Endothelial cell of umbilical vein (primary cell): Measurements from ENCODE around the gene POLR2E.

ENCODE experiments used
- EZH2 ChIP-seq: IDR thresholded peaks from 2 replicates; pipeline ENCODE4 v1.6.1; 2012; ENCODE audit warnings: borderline replicate concordance, low read depth, mild to moderate bottlenecking, moderate library complexity, low read length, inconsistent platforms; ENCODE audit not compliant: severe bottlenecking
- FOS ChIP-seq: IDR thresholded peaks from 2 replicates; pipeline ENCODE4 v1.6.1; 2011; ENCODE audit warnings: mild to moderate bottlenecking, low read length, moderate library complexity, borderline replicate concordance; ENCODE audit not compliant: insufficient read depth
- MAX ChIP-seq: IDR thresholded peaks from 2 replicates; pipeline ENCODE4 v1.6.1; 2011; ENCODE audit not compliant: insufficient read depth, insufficient read length
- MYC ChIP-seq: IDR thresholded peaks from one replicate; pipeline ENCODE4 v1.6.1; 2011; ENCODE audit warnings: mild to moderate bottlenecking, low read depth, low read length
- POLR2A ChIP-seq: IDR thresholded peaks from 2 replicates; pipeline ENCODE4 v1.6.1; 2012; ENCODE audit warnings: low read depth, mild to moderate bottlenecking, control low read depth, low read length
- POLR2AphosphoS5 ChIP-seq: IDR thresholded peaks from 2 replicates; pipeline ENCODE4 v1.6.1; 2012; ENCODE audit warnings: low read depth, mild to moderate bottlenecking, control low read depth, low read length, moderate library complexity; ENCODE audit not compliant: insufficient read depth
- TF ChIP-seq, protein P1 (sequence below), 2 donors: IDR thresholded peaks; 1 replicate in 1 of 2; 2 replicates in 1 of 2; pipeline ENCODE4 v1.5.1; 2011; ENCODE audit warnings: low read length in 2 of 2, mild to moderate bottlenecking in 2 of 2, moderate library complexity in 2 of 2, control low read depth in 1 of 2, inconsistent platforms in 1 of 2, low read depth in 1 of 2; ENCODE audit not compliant: insufficient read depth in 1 of 2; ENCODE audit errors: extremely low read depth in 1 of 2

DNA sequence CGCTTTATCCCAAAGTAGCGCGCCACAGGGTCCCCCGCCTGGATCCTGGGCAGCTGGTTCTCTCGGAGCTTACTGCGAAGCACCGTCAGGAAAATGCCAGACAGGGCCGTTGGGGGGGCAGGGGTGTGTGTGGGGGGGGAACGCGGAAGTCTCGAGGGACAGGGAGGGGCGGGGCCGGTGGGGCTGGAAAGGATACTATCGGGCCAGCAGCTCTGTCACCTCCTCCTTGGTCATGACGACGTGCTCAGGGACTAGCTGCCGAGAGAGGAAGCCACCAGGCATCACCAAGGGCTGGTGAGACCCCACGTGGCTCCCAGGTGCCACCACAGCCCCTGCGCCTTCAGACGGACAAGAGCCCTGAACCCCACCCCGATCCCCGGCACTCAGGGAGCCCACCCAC, 5.3 kb downstream of the POLR2E start:
- TF ChIP-seq, protein P1, sequence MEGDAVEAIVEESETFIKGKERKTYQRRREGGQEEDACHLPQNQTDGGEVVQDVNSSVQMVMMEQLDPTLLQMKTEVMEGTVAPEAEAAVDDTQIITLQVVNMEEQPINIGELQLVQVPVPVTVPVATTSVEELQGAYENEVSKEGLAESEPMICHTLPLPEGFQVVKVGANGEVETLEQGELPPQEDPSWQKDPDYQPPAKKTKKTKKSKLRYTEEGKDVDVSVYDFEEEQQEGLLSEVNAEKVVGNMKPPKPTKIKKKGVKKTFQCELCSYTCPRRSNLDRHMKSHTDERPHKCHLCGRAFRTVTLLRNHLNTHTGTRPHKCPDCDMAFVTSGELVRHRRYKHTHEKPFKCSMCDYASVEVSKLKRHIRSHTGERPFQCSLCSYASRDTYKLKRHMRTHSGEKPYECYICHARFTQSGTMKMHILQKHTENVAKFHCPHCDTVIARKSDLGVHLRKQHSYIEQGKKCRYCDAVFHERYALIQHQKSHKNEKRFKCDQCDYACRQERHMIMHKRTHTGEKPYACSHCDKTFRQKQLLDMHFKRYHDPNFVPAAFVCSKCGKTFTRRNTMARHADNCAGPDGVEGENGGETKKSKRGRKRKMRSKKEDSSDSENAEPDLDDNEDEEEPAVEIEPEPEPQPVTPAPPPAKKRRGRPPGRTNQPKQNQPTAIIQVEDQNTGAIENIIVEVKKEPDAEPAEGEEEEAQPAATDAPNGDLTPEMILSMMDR (IDR thresholded peaks at IDR 0.05; ENCODE audit: extremely low read depth in 1 of 2, insufficient read depth in 1 of 2, low read depth in 1 of 2, low read length in 2 of 2) = no peak
- TF ChIP-seq POLR2A (no peak), EZH2 (no peak), FOS (no peak), POLR2AphosphoS5 (no peak), MYC (no peak), MAX (no peak)
